MM.1S (cell line): ENCODE data around the gene ZNF778.

ENCODE experiments used
- DNase-seq: peaks from one replicate; pipeline ENCODE4 v3.0.0-alpha.2; 2015
- H2AFZ ChIP-seq: fragments of 300-600 bp; sonication (generic); 2 replicates; pipeline ENCODE4 v1.6.0; 2016; ENCODE audit warnings: antibody characterized with exemption, low read length
- H3F3A ChIP-seq: fragments of 300-600 bp; sonication (generic); 2 replicates; pipeline ENCODE4 v1.6.1; 2016; ENCODE audit warnings: mild to moderate bottlenecking, antibody characterized with exemption, low read length, moderate library complexity, mixed read lengths; ENCODE audit not compliant: insufficient read depth
- H3K27ac ChIP-seq: fragments of 300-600 bp; sonication (generic); 2 replicates; pipeline ENCODE4 v1.5.1; 2016; ENCODE audit warnings: mild to moderate bottlenecking, low read length
- H3K27me3 ChIP-seq: fragments of 300-600 bp; sonication (generic); replicated peaks from 2 replicates; pipeline ENCODE4 v1.6.0; 2016; ENCODE audit warnings: low read length; ENCODE audit not compliant: insufficient read depth
- H3K36me3 ChIP-seq: fragments of 300-600 bp; sonication (generic); replicated peaks from 2 replicates; pipeline ENCODE4 v1.6.1; 2016; ENCODE audit warnings: mild to moderate bottlenecking, low read length, mixed read lengths; ENCODE audit not compliant: insufficient read depth
- H3K4me1 ChIP-seq: fragments of 300-600 bp; sonication (generic); 2 replicates; pipeline ENCODE4 v1.6.1; 2016; ENCODE audit warnings: low read length, mixed read lengths
- H3K4me2 ChIP-seq: fragments of 300-600 bp; sonication (generic); 2 replicates; pipeline ENCODE4 v1.6.0; 2016; ENCODE audit warnings: low read depth, low read length
- H3K4me3 ChIP-seq: fragments of 300-600 bp; sonication (generic); 2 replicates; pipeline ENCODE4 v1.5.1; 2016; ENCODE audit warnings: low read length, mixed read lengths
- H3K79me2 ChIP-seq: fragments of 300-600 bp; sonication (generic); 2 replicates; pipeline ENCODE4 v1.6.1; 2016; ENCODE audit warnings: mixed run types, low read length, mixed read lengths
- H3K9ac ChIP-seq: fragments of 300-600 bp; sonication (generic); 2 replicates; pipeline ENCODE4 v1.6.1; 2016; ENCODE audit warnings: low read length, mixed read lengths
- H3K9me2 ChIP-seq: fragments of 300-600 bp; sonication (generic); replicated peaks from 2 replicates; pipeline ENCODE4 v1.6.1; 2016; ENCODE audit warnings: mild to moderate bottlenecking, low read length, mixed read lengths; ENCODE audit not compliant: insufficient read depth
- H3K9me3 ChIP-seq: fragments of 300-600 bp; sonication (generic); replicated peaks from 2 replicates; pipeline ENCODE4 v1.6.1; 2016; ENCODE audit warnings: mild to moderate bottlenecking, low read length, mixed read lengths; ENCODE audit not compliant: insufficient read depth
- H4K20me1 ChIP-seq: fragments of 300-600 bp; sonication (generic); 2 replicates; pipeline ENCODE4 v1.6.1; 2016; ENCODE audit warnings: mild to moderate bottlenecking, low read length, moderate library complexity, mixed read lengths; ENCODE audit not compliant: insufficient read depth
- EZH2 ChIP-seq: fragments of 300-600 bp; sonication (generic); optimal IDR thresholded peaks from 2 replicates; pipeline ENCODE3; 2017; ENCODE audit warnings: low read depth, mild to moderate bottlenecking, antibody characterized with exemption, low read length, mixed read lengths
- EZH2phosphoT487 ChIP-seq: fragments of 300-600 bp; sonication (generic); IDR thresholded peaks from 2 replicates; pipeline ENCODE4 v1.6.1; 2018; ENCODE audit warnings: antibody characterized with exemption, low read length
- TF ChIP-seq, protein P1 (sequence below): fragments of 300-600 bp; sonication (generic); IDR thresholded peaks from 2 replicates; pipeline ENCODE4 v1.5.1; 2016; ENCODE audit warnings: antibody characterized with exemption, low read length, mixed read lengths

ZNF778 gene

DNA sequence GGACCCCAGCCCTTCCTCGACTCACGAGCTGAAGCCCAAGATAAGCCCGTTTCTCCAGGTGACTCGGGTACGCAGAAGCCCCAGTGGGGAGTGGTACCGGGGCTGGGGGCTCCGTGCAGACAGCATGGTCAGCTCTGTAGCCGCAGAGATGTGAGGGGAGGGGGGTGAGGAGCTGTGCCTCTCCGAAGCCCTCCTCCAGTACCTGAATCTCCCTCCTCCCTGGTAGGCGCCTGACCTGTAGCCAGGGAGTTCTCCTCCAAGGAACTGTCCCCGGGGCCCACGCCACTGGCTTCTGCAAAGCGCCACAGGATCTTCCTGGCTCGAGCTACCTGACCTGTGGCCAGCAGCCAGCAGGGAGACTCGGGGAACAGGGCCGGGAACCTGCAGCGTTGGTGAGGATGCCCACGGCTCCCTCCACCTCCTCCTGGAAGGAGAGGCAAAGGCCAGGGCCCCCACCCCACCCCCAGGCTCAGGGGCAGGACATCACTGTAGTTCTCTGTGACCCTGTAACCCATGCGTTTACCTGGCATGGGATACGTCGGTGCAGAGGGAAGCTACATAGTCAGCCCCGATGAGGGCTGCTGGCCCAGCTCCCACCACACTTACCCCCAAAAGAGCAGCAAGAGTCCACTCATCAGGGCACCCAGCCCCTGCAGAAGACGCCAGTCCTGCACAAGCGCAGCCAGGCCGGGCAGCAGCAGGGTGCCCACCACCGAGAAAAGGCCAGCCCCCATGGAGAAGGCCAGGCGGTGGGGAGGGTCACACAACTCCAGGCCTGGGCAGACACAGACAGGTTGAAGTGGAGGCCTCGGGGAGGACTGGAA lies 18.9 kb upstream of the ZNF778 start:
- Histone ChIP-seq H3K9ac (no peak overlapping the region), H3K27me3 (no peaks in the 10 kb centered on the region), H3K4me3 (no peak overlapping the region), H4K20me1 (no peaks in the 10 kb centered on the region), H3K4me2 (no peak overlapping the region), H3K9me3 (no peaks in the 10 kb centered on the region), H3K36me3 (no peaks in the 10 kb centered on the region), H3K27ac (no peak overlapping the region), H3K4me1 (no peaks in the 10 kb centered on the region), H3K9me2 (no peaks in the 10 kb centered on the region), H3F3A (no peaks in the 10 kb centered on the region), H2AFZ (no peak overlapping the region), H3K79me2 (no peaks in the 10 kb centered on the region)
- DNase-seq = no peak
- TF ChIP-seq EZH2phosphoT487 (no peak), EZH2 (no peak)
- TF ChIP-seq, protein P1, sequence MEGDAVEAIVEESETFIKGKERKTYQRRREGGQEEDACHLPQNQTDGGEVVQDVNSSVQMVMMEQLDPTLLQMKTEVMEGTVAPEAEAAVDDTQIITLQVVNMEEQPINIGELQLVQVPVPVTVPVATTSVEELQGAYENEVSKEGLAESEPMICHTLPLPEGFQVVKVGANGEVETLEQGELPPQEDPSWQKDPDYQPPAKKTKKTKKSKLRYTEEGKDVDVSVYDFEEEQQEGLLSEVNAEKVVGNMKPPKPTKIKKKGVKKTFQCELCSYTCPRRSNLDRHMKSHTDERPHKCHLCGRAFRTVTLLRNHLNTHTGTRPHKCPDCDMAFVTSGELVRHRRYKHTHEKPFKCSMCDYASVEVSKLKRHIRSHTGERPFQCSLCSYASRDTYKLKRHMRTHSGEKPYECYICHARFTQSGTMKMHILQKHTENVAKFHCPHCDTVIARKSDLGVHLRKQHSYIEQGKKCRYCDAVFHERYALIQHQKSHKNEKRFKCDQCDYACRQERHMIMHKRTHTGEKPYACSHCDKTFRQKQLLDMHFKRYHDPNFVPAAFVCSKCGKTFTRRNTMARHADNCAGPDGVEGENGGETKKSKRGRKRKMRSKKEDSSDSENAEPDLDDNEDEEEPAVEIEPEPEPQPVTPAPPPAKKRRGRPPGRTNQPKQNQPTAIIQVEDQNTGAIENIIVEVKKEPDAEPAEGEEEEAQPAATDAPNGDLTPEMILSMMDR = no peak

- Histone ChIP-seq H3K27ac (no peak overlapping the region), H3K4me3 (no peak overlapping the region), H3K36me3 (no peaks in the 10 kb centered on the region), H3K79me2 (no peaks in the 10 kb centered on the region), H3K9me2 (no peaks in the 10 kb centered on the region), H2AFZ (no peak overlapping the region), H3K4me2 (no peak overlapping the region), H3K4me1 (no peaks in the 10 kb centered on the region), H4K20me1 (no peaks in the 10 kb centered on the region), H3K27me3 (no peaks in the 10 kb centered on the region), H3K9me3 (no peaks in the 10 kb centered on the region), H3F3A (no peaks in the 10 kb centered on the region), H3K9ac (no peak overlapping the region)
- TF ChIP-seq EZH2phosphoT487 = no peak
- DNase-seq = no peak
These were observed 18.0 kb upstream of the ZNF778 start for GRCh38 chr16:89199241-89200123.

GRCh38 chr16:89200124-89200849 lies 17.2 kb upstream of the ZNF778 start, which contains the start of gene SLC22A31:
TSS of gene SLC22A31 (minus strand) at chr16:89200537. CDS start at chr16:89200501, 36 bp downstream.
- TF ChIP-seq EZH2phosphoT487 = no peak
- TF ChIP-seq, protein P1 = no peak
- TF ChIP-seq EZH2 = no peak
- Histone ChIP-seq H2AFZ (no peak within 1 kb of the TSS), H3K9ac (no peak within 1 kb of the TSS), H3K4me1 (no peaks in the 10 kb centered on the region), H4K20me1 (no peaks in the 10 kb centered on the region), H3K36me3 (no peaks in the 10 kb centered on the region), H3K27ac (no peak within 1 kb of the TSS), H3K4me3 (no peak within 1 kb of the TSS), H3K9me3 (no peaks in the 10 kb centered on the region), H3K4me2 (no peak within 1 kb of the TSS), H3K9me2 (no peaks in the 10 kb centered on the region), H3F3A (no peaks in the 10 kb centered on the region), H3K79me2 (no peaks in the 10 kb centered on the region), H3K27me3 (no peaks in the 10 kb centered on the region)
- no peak for DNase-seq
